GM06990 (cell line): Measurements from ENCODE around the gene GH1.
"Not testable (repeated sequence)": the region's sequence is repeated elsewhere in the genome, so short reads cannot be mapped to it uniquely, and the experiment has no call there.

Experiments used
- DNase-seq: peaks from one replicate; pipeline ENCODE4 v3.0.0-alpha.2; 2011; ENCODE audit not compliant: insufficient read length; ENCODE audit errors: extremely low read depth
- H3K27me3 ChIP-seq: replicated peaks from 2 replicates; pipeline ENCODE4 v1.6.0; 2011; ENCODE audit warnings: low read length; ENCODE audit not compliant: control insufficient read depth, insufficient read depth
- H3K36me3 ChIP-seq: 2 replicates; pipeline ENCODE4 v1.5.1; 2011; ENCODE audit warnings: low read length; ENCODE audit not compliant: control insufficient read depth, insufficient read depth
- H3K4me3 ChIP-seq: replicated peaks from 2 replicates; pipeline ENCODE4 v1.5.1; 2011; ENCODE audit warnings: low read depth, mild to moderate bottlenecking, control low read depth, low read length
- TF ChIP-seq, protein P1 (sequence below): IDR thresholded peaks from 2 replicates; pipeline ENCODE4 v1.5.1; 2011; ENCODE audit warnings: low read length, control low read depth, mild to moderate bottlenecking, inconsistent platforms; ENCODE audit not compliant: insufficient read depth, poor library complexity, severe bottlenecking

The GH1 gene

DNA sequence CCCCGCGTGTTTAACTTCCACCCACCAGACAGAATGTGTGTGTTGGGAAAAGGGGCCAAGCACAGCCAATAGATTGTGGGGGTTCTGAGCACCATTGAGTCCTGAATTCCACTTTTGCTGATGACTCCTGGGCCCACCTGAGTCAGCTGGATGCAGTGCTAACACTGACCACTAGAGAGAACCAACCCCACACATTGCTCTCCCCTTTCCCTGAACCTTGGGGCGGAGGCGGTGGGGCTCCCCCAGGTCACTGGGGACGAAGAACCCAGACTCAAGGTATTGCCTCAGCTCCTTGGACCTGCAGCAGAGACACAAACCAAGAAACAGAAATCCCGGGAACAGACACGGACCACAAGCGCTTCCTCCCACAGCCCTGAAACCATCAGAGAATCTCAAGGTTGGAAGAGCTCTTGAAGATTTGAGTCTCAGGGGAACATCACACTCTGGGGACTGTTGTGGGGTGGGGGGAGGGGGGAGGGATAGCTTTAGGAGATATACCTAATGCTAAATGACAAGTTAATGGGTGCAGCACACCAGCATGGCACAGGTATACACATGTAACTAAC, 44.5 kb downstream of the GH1 start:
- not testable (repeated sequence) for DNase-seq, H3K36me3 ChIP-seq, H3K4me3 ChIP-seq, H3K27me3 ChIP-seq

DNA sequence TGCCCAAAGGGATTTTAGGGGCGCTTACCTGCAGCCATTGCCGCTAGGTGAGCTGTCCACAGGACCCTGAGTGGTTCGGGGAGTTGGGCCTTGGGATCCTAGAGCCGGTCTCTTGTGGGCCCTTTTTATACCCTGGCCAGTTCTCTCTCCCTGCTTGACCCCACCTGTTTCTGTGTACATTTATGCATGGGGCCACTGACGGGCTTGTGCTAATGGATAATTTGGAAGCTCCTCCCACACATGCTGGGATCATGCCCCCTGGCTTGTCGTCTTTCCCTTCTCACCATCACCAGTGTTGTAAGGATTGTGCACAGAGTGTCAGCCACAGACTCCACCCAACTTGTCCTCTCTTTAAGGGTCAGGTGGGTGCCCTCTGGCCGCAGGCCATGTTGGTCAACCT, 45.1 kb downstream of the GH1 start, which contains the start of gene CSH2:
TSS of gene CSH2 (minus strand) at position 101 of the 400 bp plus-strand sequence. CDS start at position 38, 63 bp downstream.
- not testable (repeated sequence) for H3K36me3 ChIP-seq, H3K27me3 ChIP-seq, H3K4me3 ChIP-seq, DNase-seq

DNA sequence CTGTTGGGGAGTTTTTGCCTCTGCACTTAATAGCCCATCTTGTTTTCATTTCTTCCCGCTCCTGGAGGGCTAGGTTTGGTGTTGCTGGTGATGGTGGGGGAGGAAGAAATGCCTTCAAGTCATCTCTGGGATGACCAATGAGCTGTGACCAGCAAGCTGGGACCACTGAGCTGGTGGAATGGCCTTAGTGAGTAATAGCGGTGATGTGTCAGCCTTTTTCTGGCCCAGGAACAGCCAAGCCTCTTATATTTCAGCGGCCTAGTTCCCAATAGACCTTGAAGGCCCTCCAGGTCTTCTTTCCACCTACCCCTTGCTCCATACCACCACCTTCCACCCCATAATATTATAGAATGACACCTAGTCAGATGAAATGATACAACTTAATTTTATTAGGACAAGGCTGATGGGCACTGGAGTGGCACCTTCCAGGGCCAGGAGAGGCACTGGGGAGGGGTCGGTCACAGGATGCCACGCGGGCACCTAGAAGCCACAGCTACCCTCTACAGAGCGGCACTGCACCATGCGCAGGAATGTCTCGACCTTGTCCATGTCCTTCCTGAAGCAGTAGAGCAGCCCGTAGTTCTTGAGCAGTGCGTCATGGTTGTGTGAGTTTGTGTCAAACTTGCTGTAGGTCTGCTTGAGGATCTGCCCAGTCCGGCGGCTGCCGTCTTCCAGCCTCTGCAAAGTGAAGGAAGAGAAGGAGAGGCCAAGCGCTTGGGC, 46.8 kb downstream of the GH1 start:
- H3K27me3 ChIP-seq, H3K36me3 ChIP-seq, DNase-seq, H3K4me3 ChIP-seq: not testable (repeated sequence)

DNA sequence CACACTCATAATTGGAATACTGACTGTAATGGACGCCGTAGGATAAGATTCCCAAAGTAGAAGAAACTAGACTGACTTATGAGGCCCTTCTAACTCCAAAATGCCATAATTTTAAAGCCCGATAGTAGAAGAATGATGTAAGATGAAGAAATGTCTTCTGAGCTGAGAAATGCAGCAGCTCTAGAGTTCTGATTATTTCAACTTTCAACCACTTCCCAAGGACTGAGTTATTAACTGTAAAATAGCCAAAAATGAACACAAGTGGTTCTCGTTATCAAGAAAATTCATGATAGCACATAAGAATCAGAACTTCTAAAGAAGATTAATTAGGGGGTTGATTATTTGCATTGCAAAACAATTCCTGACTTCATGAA, 48.4 kb downstream of the GH1 start:
- not testable (repeated sequence) for H3K27me3 ChIP-seq, DNase-seq, H3K36me3 ChIP-seq, H3K4me3 ChIP-seq

DNA sequence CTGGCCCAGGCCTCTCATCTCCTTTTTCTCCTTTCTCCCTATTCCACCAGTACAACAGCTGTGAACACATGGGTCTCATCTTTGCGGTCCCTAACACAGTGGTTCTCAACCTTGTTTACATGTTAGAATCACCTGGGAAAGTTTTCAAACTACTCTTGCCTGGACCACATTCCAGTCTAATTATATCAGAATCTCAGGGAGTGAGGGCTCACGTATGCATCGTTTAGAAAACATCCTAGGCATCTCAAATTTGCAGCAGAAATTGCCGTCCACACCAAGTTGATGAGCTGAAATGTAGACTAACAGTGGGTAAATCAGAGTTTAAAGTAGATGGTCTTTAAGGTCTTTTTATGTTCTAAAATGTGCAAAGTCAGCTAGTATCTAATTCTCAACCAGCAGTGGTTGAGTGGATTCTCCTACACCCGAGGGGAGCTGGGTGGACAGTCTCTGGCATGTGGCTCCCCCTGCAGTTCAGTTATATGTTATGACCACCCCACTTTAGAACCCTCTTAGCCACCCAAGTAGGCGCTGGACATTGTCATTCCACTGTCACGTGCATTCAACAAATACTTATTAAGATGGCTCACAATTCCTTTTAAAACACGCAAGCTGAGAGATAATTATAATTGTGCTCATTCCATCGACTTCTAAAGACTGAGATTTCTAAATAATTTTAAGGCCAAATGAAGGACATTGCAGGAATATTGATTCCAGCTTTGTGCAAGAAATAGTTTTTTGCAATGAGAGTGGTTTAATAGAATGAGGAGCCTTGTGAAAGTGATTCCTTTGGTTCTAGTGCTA, 48.9 kb downstream of the GH1 start:
- H3K27me3 ChIP-seq, H3K4me3 ChIP-seq, DNase-seq, H3K36me3 ChIP-seq: not testable (repeated sequence)
- TF ChIP-seq, protein P1, sequence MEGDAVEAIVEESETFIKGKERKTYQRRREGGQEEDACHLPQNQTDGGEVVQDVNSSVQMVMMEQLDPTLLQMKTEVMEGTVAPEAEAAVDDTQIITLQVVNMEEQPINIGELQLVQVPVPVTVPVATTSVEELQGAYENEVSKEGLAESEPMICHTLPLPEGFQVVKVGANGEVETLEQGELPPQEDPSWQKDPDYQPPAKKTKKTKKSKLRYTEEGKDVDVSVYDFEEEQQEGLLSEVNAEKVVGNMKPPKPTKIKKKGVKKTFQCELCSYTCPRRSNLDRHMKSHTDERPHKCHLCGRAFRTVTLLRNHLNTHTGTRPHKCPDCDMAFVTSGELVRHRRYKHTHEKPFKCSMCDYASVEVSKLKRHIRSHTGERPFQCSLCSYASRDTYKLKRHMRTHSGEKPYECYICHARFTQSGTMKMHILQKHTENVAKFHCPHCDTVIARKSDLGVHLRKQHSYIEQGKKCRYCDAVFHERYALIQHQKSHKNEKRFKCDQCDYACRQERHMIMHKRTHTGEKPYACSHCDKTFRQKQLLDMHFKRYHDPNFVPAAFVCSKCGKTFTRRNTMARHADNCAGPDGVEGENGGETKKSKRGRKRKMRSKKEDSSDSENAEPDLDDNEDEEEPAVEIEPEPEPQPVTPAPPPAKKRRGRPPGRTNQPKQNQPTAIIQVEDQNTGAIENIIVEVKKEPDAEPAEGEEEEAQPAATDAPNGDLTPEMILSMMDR = peak; percentile 26
